CD14-positive monocyte (primary cell): ENCODE results near the gene GKAP1. TPM values are rescaled to one million over a fixed set of nuclear protein-coding genes. Genes with fewer than 3 reads are reported as not detected.

ENCODE experiments used
- DNase-seq, 3 donors: peaks; one replicate each; pipeline ENCODE4 v3.0.0-alpha.2; 2011 to 2022
- H2AFZ ChIP-seq: 2 replicates; pipeline ENCODE4 v1.6.0; 2012; ENCODE audit warnings: mild to moderate bottlenecking, low read depth, low read length, inconsistent platforms; ENCODE audit not compliant: insufficient read depth, poor library complexity, severe bottlenecking
- H3K27ac ChIP-seq, 2 donors: 1 replicate in 1 of 2; 2 replicates in 1 of 2; pipeline ENCODE4 v1.5.1; 2012 to 2013; ENCODE audit warnings: low read length in 2 of 2, control low read depth in 1 of 2, inconsistent platforms in 1 of 2, low read depth in 1 of 2, mild to moderate bottlenecking in 1 of 2
- H3K27me3 ChIP-seq, 2 donors: one replicate each; pipeline versions ENCODE4 v1.6.0 to v1.6.1; 2011 to 2013; ENCODE audit warnings: low read length in 2 of 2; ENCODE audit not compliant: control insufficient read depth in 2 of 2, insufficient read depth in 2 of 2
- H3K36me3 ChIP-seq, 2 donors: replicated peaks in 1 of 2; 1 replicate in 1 of 2; 2 replicates in 1 of 2; pipeline versions ENCODE4 v1.5.1 to v1.6.1; 2012 to 2013; ENCODE audit warnings: low read length in 2 of 2, control low read depth in 1 of 2, inconsistent platforms in 1 of 2, mild to moderate bottlenecking in 1 of 2; ENCODE audit not compliant: insufficient read depth in 2 of 2, control insufficient read depth in 1 of 2
- H3K4me1 ChIP-seq, 2 donors: 1 replicate in 1 of 2; 2 replicates in 1 of 2; pipeline versions ENCODE4 v1.5.1 to v1.6.1; 2012 to 2013; ENCODE audit warnings: low read length in 2 of 2, control low read depth in 1 of 2, inconsistent platforms in 1 of 2, mild to moderate bottlenecking in 1 of 2, moderate library complexity in 1 of 2; ENCODE audit not compliant: insufficient read depth in 2 of 2, control insufficient read depth in 1 of 2
- H3K4me2 ChIP-seq: replicated peaks from 2 replicates; pipeline ENCODE3; 2012; ENCODE audit warnings: low read length, moderate library complexity, mild to moderate bottlenecking; ENCODE audit not compliant: poor library complexity, severe bottlenecking; ENCODE audit errors: extremely low read depth
- H3K4me3 ChIP-seq, 3 experiments: fragments of 200-600 bp in 1 of 3; sonication (generic) in 1 of 3; replicated peaks in 1 of 3; 1 replicate in 2 of 3; 2 replicates in 1 of 3; pipeline ENCODE4 v1.5.1; 2011 to 2013; ENCODE audit warnings: low read length in 3 of 3, mild to moderate bottlenecking in 3 of 3, control low read depth in 2 of 3, low read depth in 2 of 3, inconsistent platforms in 1 of 3, moderate library complexity in 1 of 3
- H3K79me2 ChIP-seq: 2 replicates; pipeline ENCODE4 v1.6.0; 2012; ENCODE audit warnings: mild to moderate bottlenecking, control low read depth, inconsistent platforms, low read length, moderate library complexity; ENCODE audit not compliant: insufficient read depth
- H3K9ac ChIP-seq: 2 replicates; pipeline ENCODE4 v1.6.0; 2017; ENCODE audit warnings: low read length, mild to moderate bottlenecking; ENCODE audit not compliant: insufficient read depth, poor library complexity, severe bottlenecking
- H3K9me3 ChIP-seq, 2 donors: replicated peaks in 1 of 2; 1 replicate in 1 of 2; 2 replicates in 1 of 2; pipeline versions ENCODE4 v1.5.1 to v1.6.1; 2012 to 2013; ENCODE audit warnings: low read length in 2 of 2, control low read depth in 1 of 2; ENCODE audit not compliant: control insufficient read depth in 1 of 2, insufficient read depth in 1 of 2
- H4K20me1 ChIP-seq: 2 replicates; pipeline ENCODE4 v1.6.0; 2012; ENCODE audit warnings: mild to moderate bottlenecking, low read length, control low read depth, moderate library complexity; ENCODE audit not compliant: insufficient read depth
- H3K27ac Mint-ChIP-seq, 7 donors: one replicate each; pipeline ENCODE4 v1.8.0; 2020; ENCODE audit warnings: mild to moderate bottlenecking in 7 of 7, mixed read lengths in 7 of 7, moderate library complexity in 6 of 7, inconsistent platforms in 2 of 7
- H3K27me3 Mint-ChIP-seq, 3 donors: one replicate each; pipeline ENCODE4 v1.8.0; 2021 to 2022; ENCODE audit warnings: low read depth in 3 of 3, mild to moderate bottlenecking in 3 of 3, mixed read lengths in 3 of 3, moderate library complexity in 3 of 3, inconsistent platforms in 1 of 3
- H3K36me3 Mint-ChIP-seq, 2 donors: one replicate each; pipeline ENCODE4 v1.8.0; 2020; ENCODE audit warnings: mixed read lengths in 2 of 2, inconsistent platforms in 1 of 2, mild to moderate bottlenecking in 1 of 2
- H3K4me1 Mint-ChIP-seq: one replicate; pipeline ENCODE4 v1.8.0; 2020; ENCODE audit warnings: mild to moderate bottlenecking, mixed read lengths
- H3K4me3 Mint-ChIP-seq, 2 donors: one replicate each; pipeline ENCODE4 v1.8.0; 2020; ENCODE audit warnings: mild to moderate bottlenecking in 2 of 2, mixed read lengths in 2 of 2, moderate library complexity in 1 of 2
- H3K9me3 Mint-ChIP-seq, 7 donors: one replicate each; pipeline ENCODE4 v1.8.0; 2020 to 2022; ENCODE audit warnings: mixed read lengths in 7 of 7, mild to moderate bottlenecking in 6 of 7, moderate library complexity in 6 of 7, inconsistent platforms in 2 of 7
- CTCF ChIP-seq: fragments of 200-600 bp; IDR thresholded peaks from one replicate; pipeline ENCODE4 v1.8.0; 2022; ENCODE audit warnings: antibody characterized with exemption, mild to moderate bottlenecking
- WGBS: methylation state at CpG from one replicate; pipeline ENCODE4 v1.1.5; 2013; ENCODE audit warnings: missing lambda C conversion rate; ENCODE audit not compliant: insufficient coverage; 5-methylcytosine and 5-hydroxymethylcytosine counted together
- intact Hi-C, 2 donors: fragments of 100-400 bp; cut with micrococcal nuclease; formaldehyde crosslinking; loops; one replicate each; pipeline versions ENCODE4 v1.15.0 to v1.15.1; 2023
- polyA plus RNA-seq, 3 donors: library from polyadenylated mRNA; depleted of rRNA in 1 of 3; unstranded in 2 of 3; stranded (reverse) in 1 of 3; fragments of 300-500 nt in 2 of 3; fragments of >200 nt in 1 of 3; fragmentation: Illumina TruSeq in 2 of 3; gene quantifications; 1 replicate in 2 of 3; 2 replicates in 1 of 3; pipeline ENCODE4 v1.2.3, GENCODE V29; 2012 to 2021

Gene GKAP1
- polyA plus RNA-seq, 3 donors, result 0.71 to 1.5 (median 1.4) TPM

- H3K27ac Mint-ChIP-seq, result no peak overlapping the region
- Histone ChIP-seq H3K79me2 (no peaks in the 10 kb centered on the region), H3K27me3 (no peaks in the 10 kb centered on the region), H3K36me3 (no peaks in the 10 kb centered on the region), H4K20me1 (no peaks in the 10 kb centered on the region), H3K9ac (no peak overlapping the region), H3K4me1 (no peaks in the 10 kb centered on the region), H3K27ac (no peak overlapping the region), H3K4me2 (no peak overlapping the region), H3K9me3 (no peaks in the 10 kb centered on the region), H2AFZ (no peak overlapping the region), H3K4me3 (no peak overlapping the region)
- peaks cover 0 to 1% (median under 1%) of the 10 kb centered on the region in 3 donors for H3K27me3 Mint-ChIP-seq
- no peak for DNase-seq
- TF ChIP-seq CTCF, result no peak
- H3K4me3 Mint-ChIP-seq, result no peak overlapping the region
- intact Hi-C loops, result no loop called here
- 91% methylated on average over 5 of the region's 5 CpGs for WGBS
- no peaks in the 10 kb centered on the region for H3K4me1 Mint-ChIP-seq
- peaks cover 0 to 1% of the 10 kb centered on the region in 2 donors for H3K36me3 Mint-ChIP-seq
- H3K9me3 Mint-ChIP-seq, result peaks cover 5 to 20% (median 12%) of the 10 kb centered on the region in 7 donors
These were observed 52.2 kb downstream of the GKAP1 start for GRCh38 chr9:83765376-83765775.

GRCh38 chr9:83754383-83754977, 63.1 kb downstream of the GKAP1 start:
- intact Hi-C loops, result no loop called here
- H3K27ac Mint-ChIP-seq, result no peak overlapping the region
- Histone ChIP-seq H3K4me2 (no peak overlapping the region), H2AFZ (no peak overlapping the region), H3K27ac (no peak overlapping the region), H3K36me3 (no peaks in the 10 kb centered on the region), H4K20me1 (no peaks in the 10 kb centered on the region), H3K27me3 (no peaks in the 10 kb centered on the region), H3K9me3 (no peaks in the 10 kb centered on the region), H3K79me2 (no peaks in the 10 kb centered on the region), H3K9ac (no peak overlapping the region), H3K4me3 (no peak overlapping the region), H3K4me1 (no peaks in the 10 kb centered on the region)
- no peaks in the 10 kb centered on the region for H3K36me3 Mint-ChIP-seq
- TF ChIP-seq CTCF, result no peak
- no peak overlapping the region for H3K4me3 Mint-ChIP-seq
- H3K9me3 Mint-ChIP-seq, result peaks cover 0 to 1% (median 0%) of the 10 kb centered on the region in 7 donors
- DNase-seq, result no peak
- H3K27me3 Mint-ChIP-seq, result no peaks in the 10 kb centered on the region
- H3K4me1 Mint-ChIP-seq, result no peaks in the 10 kb centered on the region
